Measurements from ENCODE around the gene GPR21.

GPR21 gene

DNA sequence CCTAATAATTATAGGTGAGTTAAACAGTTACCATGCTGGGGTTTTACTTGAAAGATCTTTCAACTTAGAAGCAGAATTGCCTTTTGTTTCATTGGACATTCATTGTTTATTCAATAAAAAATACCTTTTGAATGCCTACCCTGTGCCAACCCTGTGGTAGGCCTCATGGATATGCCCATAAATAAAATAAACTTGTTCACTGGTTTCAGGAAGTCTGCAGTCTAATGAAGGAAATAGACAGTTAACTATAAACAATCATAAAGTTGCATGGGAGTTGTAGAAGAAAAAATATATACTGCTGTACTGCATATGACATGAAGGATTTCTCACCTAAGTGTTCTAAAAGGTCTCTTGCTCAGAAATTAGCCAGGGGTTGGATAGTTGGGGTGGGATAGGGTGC lies 5.3 kb upstream of the GPR21 start:
- H3K4me3 ChIP-seq (replicated peaks; ENCODE audit: insufficient read depth, low read length): no peak overlapping the region

GRCh38 chr9:123028973-123029372 lies 4.5 kb upstream of the GPR21 start:
- TF ChIP-seq, protein P1, sequence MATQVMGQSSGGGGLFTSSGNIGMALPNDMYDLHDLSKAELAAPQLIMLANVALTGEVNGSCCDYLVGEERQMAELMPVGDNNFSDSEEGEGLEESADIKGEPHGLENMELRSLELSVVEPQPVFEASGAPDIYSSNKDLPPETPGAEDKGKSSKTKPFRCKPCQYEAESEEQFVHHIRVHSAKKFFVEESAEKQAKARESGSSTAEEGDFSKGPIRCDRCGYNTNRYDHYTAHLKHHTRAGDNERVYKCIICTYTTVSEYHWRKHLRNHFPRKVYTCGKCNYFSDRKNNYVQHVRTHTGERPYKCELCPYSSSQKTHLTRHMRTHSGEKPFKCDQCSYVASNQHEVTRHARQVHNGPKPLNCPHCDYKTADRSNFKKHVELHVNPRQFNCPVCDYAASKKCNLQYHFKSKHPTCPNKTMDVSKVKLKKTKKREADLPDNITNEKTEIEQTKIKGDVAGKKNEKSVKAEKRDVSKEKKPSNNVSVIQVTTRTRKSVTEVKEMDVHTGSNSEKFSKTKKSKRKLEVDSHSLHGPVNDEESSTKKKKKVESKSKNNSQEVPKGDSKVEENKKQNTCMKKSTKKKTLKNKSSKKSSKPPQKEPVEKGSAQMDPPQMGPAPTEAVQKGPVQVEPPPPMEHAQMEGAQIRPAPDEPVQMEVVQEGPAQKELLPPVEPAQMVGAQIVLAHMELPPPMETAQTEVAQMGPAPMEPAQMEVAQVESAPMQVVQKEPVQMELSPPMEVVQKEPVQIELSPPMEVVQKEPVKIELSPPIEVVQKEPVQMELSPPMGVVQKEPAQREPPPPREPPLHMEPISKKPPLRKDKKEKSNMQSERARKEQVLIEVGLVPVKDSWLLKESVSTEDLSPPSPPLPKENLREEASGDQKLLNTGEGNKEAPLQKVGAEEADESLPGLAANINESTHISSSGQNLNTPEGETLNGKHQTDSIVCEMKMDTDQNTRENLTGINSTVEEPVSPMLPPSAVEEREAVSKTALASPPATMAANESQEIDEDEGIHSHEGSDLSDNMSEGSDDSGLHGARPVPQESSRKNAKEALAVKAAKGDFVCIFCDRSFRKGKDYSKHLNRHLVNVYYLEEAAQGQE (IDR thresholded peaks at IDR 0.05; ENCODE audit: insufficient replicate concordance, low read depth): no peak
- TF ChIP-seq, protein P2, sequence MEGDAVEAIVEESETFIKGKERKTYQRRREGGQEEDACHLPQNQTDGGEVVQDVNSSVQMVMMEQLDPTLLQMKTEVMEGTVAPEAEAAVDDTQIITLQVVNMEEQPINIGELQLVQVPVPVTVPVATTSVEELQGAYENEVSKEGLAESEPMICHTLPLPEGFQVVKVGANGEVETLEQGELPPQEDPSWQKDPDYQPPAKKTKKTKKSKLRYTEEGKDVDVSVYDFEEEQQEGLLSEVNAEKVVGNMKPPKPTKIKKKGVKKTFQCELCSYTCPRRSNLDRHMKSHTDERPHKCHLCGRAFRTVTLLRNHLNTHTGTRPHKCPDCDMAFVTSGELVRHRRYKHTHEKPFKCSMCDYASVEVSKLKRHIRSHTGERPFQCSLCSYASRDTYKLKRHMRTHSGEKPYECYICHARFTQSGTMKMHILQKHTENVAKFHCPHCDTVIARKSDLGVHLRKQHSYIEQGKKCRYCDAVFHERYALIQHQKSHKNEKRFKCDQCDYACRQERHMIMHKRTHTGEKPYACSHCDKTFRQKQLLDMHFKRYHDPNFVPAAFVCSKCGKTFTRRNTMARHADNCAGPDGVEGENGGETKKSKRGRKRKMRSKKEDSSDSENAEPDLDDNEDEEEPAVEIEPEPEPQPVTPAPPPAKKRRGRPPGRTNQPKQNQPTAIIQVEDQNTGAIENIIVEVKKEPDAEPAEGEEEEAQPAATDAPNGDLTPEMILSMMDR (IDR thresholded peaks at IDR 0.05; ENCODE audit: insufficient read depth, low read length): no peak
- TF ChIP-seq SPI1 (IDR thresholded peaks at IDR 0.05; ENCODE audit: borderline replicate concordance, low read depth) (no peak), GABPA (IDR thresholded peaks at IDR 0.05; ENCODE audit: low read depth) (no peak), POLR2AphosphoS5 (IDR thresholded peaks at IDR 0.05; ENCODE audit: low read depth) (no peak)
- no peaks in the 10 kb centered on the region for H3K27me3 ChIP-seq (ENCODE audit: insufficient read depth, poor library complexity, severe bottlenecking)
- H3K27ac ChIP-seq (replicated peaks): no peak overlapping the region
- no peak overlapping the region for H3K4me3 ChIP-seq (replicated peaks; ENCODE audit: insufficient read depth, low read length)
- no peak for DNase-seq (ENCODE audit: low read depth in 1 of 2, low spot score in 1 of 2)

More for the DNA sequence above, 5.3 kb upstream of the GPR21 start:
- no peak for DNase-seq (ENCODE audit: low read depth in 1 of 2, low spot score in 1 of 2)
- no peak overlapping the region for H3K27ac ChIP-seq (replicated peaks)
- no peaks in the 10 kb centered on the region for H3K27me3 ChIP-seq (ENCODE audit: insufficient read depth, poor library complexity, severe bottlenecking)
- TF ChIP-seq SPI1 (IDR thresholded peaks at IDR 0.05; ENCODE audit: borderline replicate concordance, low read depth) (no peak), GABPA (IDR thresholded peaks at IDR 0.05; ENCODE audit: low read depth) (no peak), POLR2AphosphoS5 (IDR thresholded peaks at IDR 0.05; ENCODE audit: low read depth) (no peak)
- TF ChIP-seq, protein P1 (IDR thresholded peaks at IDR 0.05; ENCODE audit: insufficient replicate concordance, low read depth): no peak
- TF ChIP-seq, protein P2 (IDR thresholded peaks at IDR 0.05; ENCODE audit: insufficient read depth, low read length): no peak

DNA sequence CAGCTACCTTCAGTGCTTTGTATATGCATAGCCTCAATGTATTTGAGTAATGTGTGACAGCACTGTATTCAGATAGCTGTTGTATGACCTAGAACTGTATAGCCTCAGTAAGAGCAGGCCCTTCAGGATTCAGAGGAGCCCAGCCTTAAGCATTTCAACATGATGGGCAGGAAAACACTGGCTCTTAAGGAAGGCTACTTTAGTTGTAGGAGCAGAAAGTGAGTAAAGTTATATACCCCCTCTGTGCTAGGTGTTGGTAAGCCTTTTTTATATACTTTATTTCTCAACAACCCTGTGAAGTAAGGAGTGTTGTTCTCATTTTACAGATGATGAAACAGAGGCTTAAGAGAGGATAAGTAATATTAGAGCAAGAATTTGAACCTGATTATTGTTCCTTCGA lies 1.5 kb upstream of the GPR21 start:
- Histone ChIP-seq H3K27ac (replicated peaks) (no peak overlapping the region), H3K4me3 (replicated peaks; ENCODE audit: insufficient read depth, low read length) (no peak overlapping the region), H3K27me3 (ENCODE audit: insufficient read depth, poor library complexity, severe bottlenecking) (no peaks in the 10 kb centered on the region)
- TF ChIP-seq POLR2AphosphoS5 (IDR thresholded peaks at IDR 0.05; ENCODE audit: low read depth) (no peak), GABPA (IDR thresholded peaks at IDR 0.05; ENCODE audit: low read depth) (no peak), SPI1 (IDR thresholded peaks at IDR 0.05; ENCODE audit: borderline replicate concordance, low read depth) (no peak)
- TF ChIP-seq, protein P1 (IDR thresholded peaks at IDR 0.05; ENCODE audit: insufficient replicate concordance, low read depth): no peak
- TF ChIP-seq, protein P2 (IDR thresholded peaks at IDR 0.05; ENCODE audit: insufficient read depth, low read length): no peak
- no peak for DNase-seq (ENCODE audit: low read depth in 1 of 2, low spot score in 1 of 2)
